K562 (cell line): ENCODE results near the gene CD248. TPM values are rescaled to one million over a fixed set of nuclear protein-coding genes. Genes with fewer than 3 reads are reported as not detected.

Experiments
- ATF6 ChIP-seq: sonication (generic); formaldehyde crosslinking; IDR thresholded peaks from 2 replicates; pipeline ENCODE4 v1.4.0; 2020; ENCODE audit warnings: mild to moderate bottlenecking, missing genetic modification reagents
- CC2D1A ChIP-seq: fragments of 450-650 bp; IDR thresholded peaks from 2 replicates; pipeline ENCODE4 v1.6.1; 2017; ENCODE audit warnings: mild to moderate bottlenecking
- CHD1 ChIP-seq: fragments of 200-600 bp; sonication (generic); IDR thresholded peaks from one replicate; pipeline ENCODE4 v1.6.1; 2012; ENCODE audit warnings: mild to moderate bottlenecking, moderate library complexity, low read length, inconsistent platforms
- FOSL1 ChIP-seq: fragments of 200-800 bp; sonication (Bioruptor generic); conservative IDR thresholded peaks from 2 replicates; pipeline ENCODE4 v1.6.1; 2016; ENCODE audit warnings: missing genetic modification characterization, missing compliant biosample characterization
- HMBOX1 ChIP-seq: sonication (generic); IDR thresholded peaks from 2 replicates; pipeline ENCODE4 v1.6.1; 2016
- HMG20B ChIP-seq: fragments of 250-450 bp; sonication (Bioruptor Pico); IDR thresholded peaks from 2 replicates; pipeline ENCODE4 v1.5.0; 2021; ENCODE audit warnings: mild to moderate bottlenecking
- ILF3 ChIP-seq: fragments of 450-650 bp; IDR thresholded peaks from 2 replicates; pipeline ENCODE4 v1.6.1; 2018; ENCODE audit warnings: antibody characterized with exemption, mild to moderate bottlenecking, moderate library complexity, borderline replicate concordance
- LCOR ChIP-seq: sonication (generic); formaldehyde crosslinking; IDR thresholded peaks from 2 replicates; pipeline ENCODE4 v1.8.0; 2022; ENCODE audit warnings: mild to moderate bottlenecking, missing genetic modification reagents
- MBD2 ChIP-seq: sonication (generic); IDR thresholded peaks from 2 replicates; pipeline ENCODE4 v1.6.1; 2016; ENCODE audit warnings: low read depth, borderline replicate concordance
- NFATC3 ChIP-seq: fragments of 450-650 bp; IDR thresholded peaks from 2 replicates; pipeline ENCODE4 v1.6.1; 2017; ENCODE audit warnings: mild to moderate bottlenecking
- PCBP1 ChIP-seq: fragments of 200-400 bp; formaldehyde crosslinking; IDR thresholded peaks from 2 replicates; pipeline ENCODE4 v1.6.1; 2018; ENCODE audit warnings: mild to moderate bottlenecking, low read depth, low read length; ENCODE audit not compliant: poor library complexity, severe bottlenecking
- POLR3G ChIP-seq: IDR thresholded peaks from 2 replicates; pipeline ENCODE4 v1.6.1; 2011; ENCODE audit not compliant: insufficient read length, insufficient replicate concordance; ENCODE audit errors: extremely low read depth
- RB1 ChIP-seq: fragments of 450-650 bp; IDR thresholded peaks from 2 replicates; pipeline ENCODE4 v1.6.1; 2017; ENCODE audit warnings: low read depth, mild to moderate bottlenecking
- SRSF7 ChIP-seq: fragments of 200-400 bp; formaldehyde crosslinking; optimal IDR thresholded peaks from 2 replicates; pipeline ENCODE3; 2017; ENCODE audit warnings: mild to moderate bottlenecking, low read depth, low read length
- ZNF318 ChIP-seq, 2 experiments: fragments of 450-650 bp; IDR thresholded peaks; 2 replicates each; pipeline ENCODE4 v1.6.1; 2016; ENCODE audit warnings: mild to moderate bottlenecking in 2 of 2, borderline replicate concordance in 1 of 2, low read depth in 1 of 2, moderate library complexity in 1 of 2
- polyA plus RNA-seq, 8 experiments: library from polyadenylated mRNA; depleted of rRNA in 4 of 8; stranded (reverse) in 5 of 8; unstranded in 3 of 8; fragments of >200 nt; fragmentation: Nextera tagmentation in 2 of 8; fragmentation: Illumina TruSeq in 1 of 8; extraction: Ambion mirVana in 2 of 8; extraction: Trizol in 1 of 8; gene quantifications; 2 replicates each; pipeline versions ENCODE4 v1.2.1 to v1.2.3, GENCODE V29; 2011 to 2014; ENCODE audit warnings: inconsistent platforms in 1 of 8, missing spikeins in 1 of 8
- total RNA-seq, 7 experiments: library from RNA; depleted of rRNA in 6 of 7; stranded (reverse); fragments of >200 nt in 6 of 7; fragmentation: Illumina TruSeq in 2 of 7; extraction: Trizol in 2 of 7; gene quantifications; 2 replicates each; pipeline versions ENCODE4 v1.2.1 to v1.2.3, GENCODE V29; 2011 to 2021; ENCODE audit warnings: low replicate concordance in 1 of 7

CD248 gene
- total and polyA plus RNA-seq, 9 of the 15 experiments (the other 6 are each of a cell fraction or from before 2014, with no cell fraction given): 0.09 TPM; not detected in 8

- TF ChIP-seq HMBOX1 (no peak), HMG20B (CRISPR knock-in tag) (no peak), ZNF318 (IDR thresholded peaks at IDR 0.05; ENCODE audit: borderline replicate concordance in 1 of 2, low read depth in 1 of 2) (0 out of 4 replicates have a peak, but pooled peaks of 1 of the 2 experiments have one; percentile 41), NFATC3 (no peak), ILF3 (no peak; the same call in 1 of the 2 replicates), RB1 (0 out of 2 replicates have a peak, but pooled peaks have one; percentile 58), LCOR (CRISPR knock-in tag) (no peak), CC2D1A (no peak), MBD2 (peak; percentile 89), PCBP1 (no peak), SRSF7 (no peak), POLR3G (no peak), ATF6 (no peak; the same call in 1 of the 2 replicates), CHD1 (no peak), FOSL1 (tag) (no peak; the same call in 1 of the 2 replicates)
Observed at GRCh38 chr11:66267379-66268243, 49.2 kb downstream of the CD248 start (continued).
